Measurements from ENCODE around the gene EFNA5. TPM values are rescaled to one million over a fixed set of nuclear protein-coding genes. Genes with fewer than 3 reads are reported as not detected.
A peak's percentile ranks its signal among the peaks of the same experiment; 100 is the strongest.

Gene EFNA5
- polyA plus RNA-seq, 1 of the 3 experiments (the other 2 are of a cell fraction) = 0.81 TPM

DNA sequence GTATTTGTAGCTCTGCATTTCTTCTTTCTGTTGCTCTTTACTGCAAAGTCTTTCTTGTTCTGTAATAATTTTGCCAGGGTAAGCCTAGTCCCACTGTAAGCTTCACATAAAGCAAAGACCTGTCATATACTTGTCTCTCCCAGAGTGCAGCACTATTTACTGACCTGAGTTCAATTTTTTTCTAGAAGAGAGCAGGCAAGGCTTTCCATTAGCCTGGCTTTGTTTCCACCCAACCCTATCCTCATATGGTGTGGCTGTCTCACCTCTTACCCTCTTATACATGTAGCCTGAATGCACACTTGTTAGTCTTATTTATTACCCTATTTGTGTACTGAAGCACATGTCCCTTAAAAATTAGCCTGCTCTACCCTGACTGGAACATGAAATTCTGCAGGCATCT, 170.4 kb downstream of the EFNA5 start:
- Histone ChIP-seq H3F3A (replicated peaks; ENCODE audit: insufficient read depth) (peaks cover 3% of the 10 kb centered on the region), H3K27ac (ENCODE audit: low read depth in 2 of 2, low read length in 1 of 2) (no peak overlapping the region), H3K27me3 (ENCODE audit: insufficient read depth) (no peaks in the 10 kb centered on the region), H4K20me1 (ENCODE audit: insufficient read depth) (no peaks in the 10 kb centered on the region), H3K36me3 (replicated peaks in 1 of 2; ENCODE audit: control insufficient read depth in 1 of 2, insufficient read depth in 2 of 2, low read length in 1 of 2) (no peaks in the 10 kb centered on the region), H3K9me2 (no peaks in the 10 kb centered on the region), H3K4me1 (ENCODE audit: control insufficient read depth in 1 of 2, insufficient read depth in 2 of 2, low read depth in 1 of 2, low read length in 1 of 2) (peaks cover 11 to 26% of the 10 kb centered on the region in 2 experiments; a peak in 3 of 4 replicates), H3K4me3 (ENCODE audit: low read depth in 2 of 2, low read length in 1 of 2) (no peak overlapping the region; a peak in 1 of 4 replicates), H3K9ac (no peak overlapping the region), H3K79me2 (ENCODE audit: insufficient read depth) (peaks cover 4% of the 10 kb centered on the region; the same call in 1 of the 2 replicates), H3K4me2 (peak overlapping the region; percentile 78; the same call in 1 of the 2 replicates), H3K9me3 (no peaks in the 10 kb centered on the region), H2AFZ (ENCODE audit: low read depth) (no peak overlapping the region)
- no peak for DNase-seq
- ChIA-PET CTCF (interaction anchor here (1.1 kb wide), 1 partner anchor 72 kb away, joined by 3 read pairs; no protein-coding TSS in a partner anchor), POLR2A (interaction anchor here (0.6 kb wide), 1 partner anchor 157 kb away, joined by 3 read pairs; no protein-coding TSS in a partner anchor)
- TF ChIP-seq POLR2AphosphoS5 (IDR thresholded peaks at IDR 0.05; ENCODE audit: low read depth, low read length) (no peak), EZH2phosphoT487 (IDR thresholded peaks at IDR 0.05; ENCODE audit: borderline replicate concordance, low read depth) (no peak), CHD2 (IDR thresholded peaks at IDR 0.05; ENCODE audit: low read length, partially characterized antibody) (no peak), USF1 (IDR thresholded peaks at IDR 0.05; ENCODE audit: borderline replicate concordance, low read depth) (no peak), RXRA (IDR thresholded peaks at IDR 0.05; ENCODE audit: borderline replicate concordance, low read depth) (no peak), MEF2A (IDR thresholded peaks at IDR 0.05; ENCODE audit: borderline replicate concordance, low read depth) (no peak), NFIC (IDR thresholded peaks at IDR 0.05; ENCODE audit: borderline replicate concordance) (no peak), JUND (IDR thresholded peaks at IDR 0.05) (no peak), RFX5 (IDR thresholded peaks at IDR 0.05; ENCODE audit: low read length) (no peak), TEAD4 (IDR thresholded peaks at IDR 0.05; ENCODE audit: borderline replicate concordance, insufficient read depth) (no peak), SMC3 (IDR thresholded peaks at IDR 0.05; ENCODE audit: low read depth, low read length) (no peak), ELF1 (IDR thresholded peaks at IDR 0.05) (no peak), FOXM1 (IDR thresholded peaks at IDR 0.05; ENCODE audit: low read depth) (no peak), EP300 (IDR thresholded peaks at IDR 0.05; ENCODE audit: borderline replicate concordance in 1 of 2, low read depth in 1 of 2, low read length in 1 of 2) (no peak), FOXJ3 (CRISPR knock-in tag; IDR thresholded peaks at IDR 0.05) (no peak), IRF3 (IDR thresholded peaks at IDR 0.05; ENCODE audit: low read depth, low read length) (no peak)
- TF ChIP-seq, protein P1, sequence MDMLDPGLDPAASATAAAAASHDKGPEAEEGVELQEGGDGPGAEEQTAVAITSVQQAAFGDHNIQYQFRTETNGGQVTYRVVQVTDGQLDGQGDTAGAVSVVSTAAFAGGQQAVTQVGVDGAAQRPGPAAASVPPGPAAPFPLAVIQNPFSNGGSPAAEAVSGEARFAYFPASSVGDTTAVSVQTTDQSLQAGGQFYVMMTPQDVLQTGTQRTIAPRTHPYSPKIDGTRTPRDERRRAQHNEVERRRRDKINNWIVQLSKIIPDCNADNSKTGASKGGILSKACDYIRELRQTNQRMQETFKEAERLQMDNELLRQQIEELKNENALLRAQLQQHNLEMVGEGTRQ (IDR thresholded peaks at IDR 0.05; ENCODE audit: borderline replicate concordance, low read depth, low read length) = no peak

Data from SK-N-SH (cell line).